HCT116 (cell line): Measurements from ENCODE around the gene CHCHD3. TPM values are rescaled to one million over a fixed set of nuclear protein-coding genes. Genes with fewer than 3 reads are reported as not detected.

ENCODE experiments used
- ATAC-seq: fragments of 200-7000 bp; cut with Tn5 transposase; 2 replicates; pipeline ENCODE4 v1.9.1; 2020; ENCODE audit warnings: mild to moderate bottlenecking, moderate library complexity
- BruUV-seq: library from RNA; stranded (reverse); fragments of 400-500 nt; replicated peaks from 2 replicates; lab custom pipeline; 2021; lab: Mats Ljungman, UMichigan
- CTCF ChIA-PET: fragments of 300-600 bp; sonication (Branson Sonifier 250); formaldehyde crosslinking; loops from one replicate; lab custom pipeline; 2021; ENCODE audit warnings: antibody characterized with exemption; lab: Charles Lee
- POLR2A ChIA-PET: fragments of 300-600, 350-600 bp; sonication (Branson Sonifier 250); formaldehyde crosslinking; loops from one replicate; lab custom pipeline; 2021; ENCODE audit warnings: antibody characterized with exemption; lab: Charles Lee
- RAD21 ChIA-PET, 2 experiments: fragments of 300-600 bp; sonication (Branson Sonifier 250); formaldehyde crosslinking; loops; one replicate each; lab custom pipeline; 2023; ENCODE audit warnings: low total read pairs in 2 of 2; ENCODE audit not compliant: uncharacterized antibody in 2 of 2, unreplicated experiment in 2 of 2, low non-redundant PET in 1 of 2; lab: Charles Lee
- DNase-seq: peaks from one replicate; pipeline ENCODE4 v3.0.0-alpha.2; 2010; ENCODE audit warnings: low read depth, low spot score
- H2AFZ ChIP-seq: fragments of 200-600 bp; shearing (Covaris generic), sonication (generic); 2 replicates; pipeline ENCODE4 v1.6.1; 2017; ENCODE audit warnings: low read depth, mixed run types, mixed read lengths, antibody characterized with exemption, low read length; ENCODE audit not compliant: poor library complexity, severe bottlenecking
- H3K27ac ChIP-seq: 2 replicates; pipeline ENCODE4 v1.5.1; 2012; ENCODE audit warnings: low read depth, low read length
- H3K27me3 ChIP-seq: fragments of 200-600 bp; sonication (generic); 2 replicates; pipeline ENCODE4 v1.6.1; 2016; ENCODE audit warnings: mixed run types, low read length, mixed read lengths; ENCODE audit not compliant: insufficient read depth
- H3K36me3 ChIP-seq, 2 experiments: fragments of 200-500 bp in 1 of 2; fragments of 200-600 bp in 1 of 2; sonication (Bioruptor generic) in 1 of 2; sonication (generic) in 1 of 2; 2 replicates each; pipeline versions ENCODE4 v1.5.1 to v1.6.1; 2014 to 2016; ENCODE audit warnings: low read length in 2 of 2, inconsistent platforms in 1 of 2, mixed read lengths in 1 of 2, mixed run types in 1 of 2; ENCODE audit not compliant: insufficient read depth in 2 of 2, control insufficient read depth in 1 of 2
- H3K4me1 ChIP-seq, 2 experiments: fragments of 200-600 bp in 1 of 2; sonication (generic) in 1 of 2; 2 replicates each; pipeline versions ENCODE4 v1.5.1 to v1.6.1; 2012 to 2017; ENCODE audit warnings: low read length in 2 of 2, inconsistent platforms in 1 of 2, mild to moderate bottlenecking in 1 of 2, mixed read lengths in 1 of 2, mixed run types in 1 of 2, moderate library complexity in 1 of 2; ENCODE audit not compliant: insufficient read depth in 2 of 2, control insufficient read depth in 1 of 2
- H3K4me2 ChIP-seq: fragments of 200-600 bp; sonication (generic); 2 replicates; pipeline ENCODE4 v1.6.1; 2017; ENCODE audit warnings: mixed run types, low read length, mixed read lengths
- H3K4me3 ChIP-seq, 2 experiments: fragments of 200-600 bp in 1 of 2; sonication (generic) in 1 of 2; replicated peaks in 1 of 2; 2 replicates each; pipeline ENCODE4 v1.5.1; 2011 to 2016; ENCODE audit warnings: low read length in 2 of 2, control low read depth in 1 of 2, low read depth in 1 of 2, mild to moderate bottlenecking in 1 of 2, mixed read lengths in 1 of 2, mixed run types in 1 of 2
- H3K79me2 ChIP-seq: fragments of 200-600 bp; sonication (generic); 2 replicates; pipeline ENCODE4 v1.6.1; 2017; ENCODE audit warnings: mild to moderate bottlenecking, mixed run types, low read length, moderate library complexity, mixed read lengths; ENCODE audit not compliant: insufficient read depth
- H3K9ac ChIP-seq: fragments of 200-600 bp; sonication (generic); 2 replicates; pipeline ENCODE4 v1.6.1; 2016; ENCODE audit warnings: low read length, mixed read lengths
- H3K9me2 ChIP-seq: fragments of 200-600 bp; sonication (generic), shearing (Covaris generic); 2 replicates; pipeline ENCODE4 v1.6.1; 2017; ENCODE audit warnings: mixed run types, mild to moderate bottlenecking, moderate library complexity; ENCODE audit not compliant: insufficient read depth
- H3K9me3 ChIP-seq, 2 experiments: fragments of 200-500 bp in 1 of 2; fragments of 200-600 bp in 1 of 2; sonication (Bioruptor generic) in 1 of 2; sonication (generic) in 1 of 2; 2 replicates each; pipeline ENCODE4 v1.6.1; 2014 to 2017; ENCODE audit warnings: low read length in 2 of 2, mixed read lengths in 2 of 2, inconsistent platforms in 1 of 2, low read depth in 1 of 2, mild to moderate bottlenecking in 1 of 2, mixed run types in 1 of 2, moderate library complexity in 1 of 2; ENCODE audit not compliant: control insufficient read depth in 1 of 2, insufficient read depth in 1 of 2
- H4K20me1 ChIP-seq: fragments of 200-600 bp; sonication (generic), shearing (Covaris generic); 2 replicates; pipeline ENCODE4 v1.6.1; 2017; ENCODE audit warnings: mixed run types, mild to moderate bottlenecking, moderate library complexity; ENCODE audit not compliant: insufficient read depth
- ATF3 ChIP-seq: IDR thresholded peaks from 2 replicates; pipeline ENCODE4 v1.6.1; 2012
- CBX3 ChIP-seq: IDR thresholded peaks from 2 replicates; pipeline ENCODE4 v1.6.1; 2012; ENCODE audit warnings: low read depth
- CEBPB ChIP-seq: IDR thresholded peaks from 2 replicates; pipeline ENCODE4 v1.6.1; 2012; ENCODE audit warnings: low read depth
- FOSL1 ChIP-seq: IDR thresholded peaks from 2 replicates; pipeline ENCODE4 v1.6.1; 2012; ENCODE audit warnings: low read depth
- JUND ChIP-seq: IDR thresholded peaks from 2 replicates; pipeline ENCODE4 v1.6.1; 2012
- POLR2A ChIP-seq: IDR thresholded peaks from 2 replicates; pipeline ENCODE4 v1.7.0; 2011; ENCODE audit warnings: borderline replicate concordance; ENCODE audit not compliant: insufficient read depth, insufficient read length; ENCODE audit errors: extremely low read depth
- SIN3A ChIP-seq: IDR thresholded peaks from 2 replicates; pipeline ENCODE4 v1.6.1; 2012; ENCODE audit warnings: low read depth
- SP1 ChIP-seq: IDR thresholded peaks from 2 replicates; pipeline ENCODE4 v1.6.1; 2012; ENCODE audit warnings: low read depth
- YY1 ChIP-seq: IDR thresholded peaks from 2 replicates; pipeline ENCODE4 v1.6.1; 2011; ENCODE audit warnings: low read length, low read depth, moderate library complexity, mild to moderate bottlenecking; ENCODE audit not compliant: insufficient replicate concordance; ENCODE audit errors: extremely low read depth
- intact Hi-C: fragments of 100-400 bp; cut with micrococcal nuclease; formaldehyde crosslinking; loops from 2 replicates; pipeline ENCODE4 v1.10.0; 2022
- total RNA-seq: library from RNA; stranded (reverse); gene quantifications from one replicate; pipeline ENCODE4 v1.2.1, GENCODE V29; 2021; ENCODE audit not compliant: unreplicated experiment
- TF ChIP-seq, protein P1 (sequence below): IDR thresholded peaks from 2 replicates; pipeline ENCODE4 v1.6.1; 2011; ENCODE audit warnings: mild to moderate bottlenecking, low read length, moderate library complexity; ENCODE audit not compliant: insufficient replicate concordance; ENCODE audit errors: extremely low read depth

CHCHD3 gene
- total RNA-seq, 1 experiment from 2014 or later: 73.5 TPM

DNA sequence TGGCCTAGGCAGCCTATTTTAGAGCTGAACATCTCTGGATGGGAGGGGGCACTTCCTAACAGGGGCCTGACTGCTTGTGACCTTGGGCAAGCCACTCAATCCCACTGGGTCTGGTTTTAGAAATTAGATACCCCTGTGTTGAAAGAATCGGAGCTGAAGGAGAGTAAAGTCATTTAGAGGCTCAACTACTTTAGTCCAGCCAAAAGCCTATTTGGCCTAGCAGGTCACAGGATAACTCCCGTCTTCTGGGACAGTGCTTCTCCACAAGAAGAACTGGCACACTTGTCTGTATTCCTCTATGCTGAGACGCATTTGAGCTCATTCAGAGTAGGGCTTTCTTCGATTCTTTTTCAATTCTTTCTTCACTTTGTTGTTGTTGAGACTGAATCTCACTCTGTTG lies 224.2 kb downstream of the CHCHD3 start:
- no peaks in the 10 kb centered on the region for H3K9me3 ChIP-seq
- no peak overlapping the region for H3K4me2 ChIP-seq
- no peaks in the 10 kb centered on the region for H3K4me1 ChIP-seq
- ATAC-seq (no peak), DNase-seq (no peak)
- H3K79me2 ChIP-seq: no peaks in the 10 kb centered on the region
- H3K27me3 ChIP-seq: no peaks in the 10 kb centered on the region
- H4K20me1 ChIP-seq: peaks cover 10% of the 10 kb centered on the region; the same call in 1 of the 2 replicates
- ChIA-PET CTCF (no interaction called here), POLR2A (no interaction called here), RAD21 (no interaction called here)
- no peak overlapping the region for H3K4me3 ChIP-seq
- no peaks in the 10 kb centered on the region for H3K36me3 ChIP-seq
- no peaks in the 10 kb centered on the region for H3K9me2 ChIP-seq
- intact Hi-C loops: no loop called here
- no peak overlapping the region for H3K9ac ChIP-seq
- no peak overlapping the region for H3K27ac ChIP-seq
- no TSS peak for BruUV-seq
- TF ChIP-seq, protein P1, sequence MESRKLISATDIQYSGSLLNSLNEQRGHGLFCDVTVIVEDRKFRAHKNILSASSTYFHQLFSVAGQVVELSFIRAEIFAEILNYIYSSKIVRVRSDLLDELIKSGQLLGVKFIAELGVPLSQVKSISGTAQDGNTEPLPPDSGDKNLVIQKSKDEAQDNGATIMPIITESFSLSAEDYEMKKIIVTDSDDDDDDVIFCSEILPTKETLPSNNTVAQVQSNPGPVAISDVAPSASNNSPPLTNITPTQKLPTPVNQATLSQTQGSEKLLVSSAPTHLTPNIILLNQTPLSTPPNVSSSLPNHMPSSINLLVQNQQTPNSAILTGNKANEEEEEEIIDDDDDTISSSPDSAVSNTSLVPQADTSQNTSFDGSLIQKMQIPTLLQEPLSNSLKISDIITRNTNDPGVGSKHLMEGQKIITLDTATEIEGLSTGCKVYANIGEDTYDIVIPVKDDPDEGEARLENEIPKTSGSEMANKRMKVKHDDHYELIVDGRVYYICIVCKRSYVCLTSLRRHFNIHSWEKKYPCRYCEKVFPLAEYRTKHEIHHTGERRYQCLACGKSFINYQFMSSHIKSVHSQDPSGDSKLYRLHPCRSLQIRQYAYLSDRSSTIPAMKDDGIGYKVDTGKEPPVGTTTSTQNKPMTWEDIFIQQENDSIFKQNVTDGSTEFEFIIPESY: no peak
- TF ChIP-seq CEBPB: no peak
- TF ChIP-seq FOSL1: no peak
- no peak for TF ChIP-seq ATF3
- H2AFZ ChIP-seq: no peak overlapping the region

DNA sequence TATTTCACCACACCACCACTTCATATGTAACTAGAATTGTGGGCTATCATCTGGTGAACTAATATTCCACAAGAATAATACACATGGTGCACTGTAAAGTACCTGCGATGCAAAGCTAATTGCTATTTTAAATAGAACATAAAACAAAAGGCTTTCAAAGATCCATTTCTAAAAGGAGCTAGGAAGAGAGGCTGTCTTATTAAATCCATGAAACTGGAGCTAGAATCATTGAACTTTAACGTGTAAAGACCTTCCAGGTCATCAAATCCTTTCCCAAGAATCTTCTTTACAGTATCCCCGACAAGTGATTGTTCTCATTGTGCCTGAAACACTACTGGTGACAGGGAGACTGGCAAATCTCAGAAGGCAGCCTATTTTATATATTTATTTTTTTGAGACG lies 224.9 kb downstream of the CHCHD3 start:
- H3K4me3 ChIP-seq: no peak overlapping the region
- no peaks in the 10 kb centered on the region for H3K79me2 ChIP-seq
- H3K36me3 ChIP-seq: no peaks in the 10 kb centered on the region
- ATAC-seq (no peak), DNase-seq (no peak)
- ChIA-PET POLR2A (no interaction called here), CTCF (no interaction called here), RAD21 (no interaction called here)
- no peak overlapping the region for H3K27ac ChIP-seq
- TF ChIP-seq CBX3 (no peak), SIN3A (no peak), JUND (no peak), YY1 (no peak), SP1 (no peak), POLR2A (no peak)
- TF ChIP-seq, protein P1: no peak
- intact Hi-C loops: no loop called here
- no peaks in the 10 kb centered on the region for H3K4me1 ChIP-seq
- H3K9me2 ChIP-seq: no peaks in the 10 kb centered on the region
- no peaks in the 10 kb centered on the region for H3K9me3 ChIP-seq
- H3K4me2 ChIP-seq: no peak overlapping the region
- H2AFZ ChIP-seq: no peak overlapping the region
- no TSS peak for BruUV-seq
- no peaks in the 10 kb centered on the region for H3K27me3 ChIP-seq
- H4K20me1 ChIP-seq: peaks cover 13% of the 10 kb centered on the region; the same call in 1 of the 2 replicates
- H3K9ac ChIP-seq: no peak overlapping the region
